Fibroblast of villous mesenchyme (primary cell): ENCODE measurements around the gene LEKR1. TPM values are rescaled to one million over a fixed set of nuclear protein-coding genes. Genes with fewer than 3 reads are reported as not detected.

Source experiments
- DNase-seq: peaks from one replicate; pipeline ENCODE4 v3.0.0-alpha.2; 2010; ENCODE audit warnings: low read depth
- H3K4me3 ChIP-seq: 2 replicates; pipeline ENCODE4 v1.5.1; 2011; ENCODE audit warnings: low read depth, mild to moderate bottlenecking, low read length
- CTCF ChIP-seq: IDR thresholded peaks from 2 replicates; pipeline ENCODE4 v1.5.1; 2012; ENCODE audit warnings: low read depth, mild to moderate bottlenecking, low read length; ENCODE audit not compliant: insufficient read depth
- total RNA-seq: library from RNA; depleted of rRNA; stranded (reverse); fragments of >200 nt; gene quantifications from 2 replicates; pipeline ENCODE4 v1.2.3, GENCODE V29; 2012

Gene LEKR1
- total RNA-seq, 1 donor = 0.86 TPM

- no peak for TF ChIP-seq CTCF
- no peak for DNase-seq
Measured at GRCh38 chr3:156825795-156826143, 384 bp upstream of the LEKR1 start.

GRCh38 chr3:156826896-156827882 is 1.0 kb downstream of the LEKR1 start:
- peak overlapping the region; percentile 71 for H3K4me3 ChIP-seq
- DNase-seq = no peak
- no peak for TF ChIP-seq CTCF

More at GRCh38 chr3:156825795-156826143, 384 bp upstream of the LEKR1 start:
- peak overlapping the region; percentile 71 for H3K4me3 ChIP-seq

GRCh38 chr3:156831006-156831405 is 4.9 kb downstream of the LEKR1 start:
- no peak overlapping the region for H3K4me3 ChIP-seq
- TF ChIP-seq CTCF = no peak
- no peak for DNase-seq

- no peak for DNase-seq
- no peak for TF ChIP-seq CTCF
- H3K4me3 ChIP-seq = no peak overlapping the region
Measured at GRCh38 chr3:156834435-156834834, 8.3 kb downstream of the LEKR1 start.

GRCh38 chr3:156834962-156835535 is 8.9 kb downstream of the LEKR1 start:
- TF ChIP-seq CTCF = no peak
- H3K4me3 ChIP-seq = no peak overlapping the region
- no peak for DNase-seq

- no peak for DNase-seq
- no peak for TF ChIP-seq CTCF
Measured at GRCh38 chr3:156836701-156837100, 10.5 kb downstream of the LEKR1 start.

More at GRCh38 chr3:156836701-156837100, 10.5 kb downstream of the LEKR1 start:
- no peak overlapping the region for H3K4me3 ChIP-seq
